ENCODE results near the gene SPDEF.

GRCh38 chr6:34532230-34532629 is 23.9 kb downstream of the SPDEF start:
- TF ChIP-seq, protein P1, sequence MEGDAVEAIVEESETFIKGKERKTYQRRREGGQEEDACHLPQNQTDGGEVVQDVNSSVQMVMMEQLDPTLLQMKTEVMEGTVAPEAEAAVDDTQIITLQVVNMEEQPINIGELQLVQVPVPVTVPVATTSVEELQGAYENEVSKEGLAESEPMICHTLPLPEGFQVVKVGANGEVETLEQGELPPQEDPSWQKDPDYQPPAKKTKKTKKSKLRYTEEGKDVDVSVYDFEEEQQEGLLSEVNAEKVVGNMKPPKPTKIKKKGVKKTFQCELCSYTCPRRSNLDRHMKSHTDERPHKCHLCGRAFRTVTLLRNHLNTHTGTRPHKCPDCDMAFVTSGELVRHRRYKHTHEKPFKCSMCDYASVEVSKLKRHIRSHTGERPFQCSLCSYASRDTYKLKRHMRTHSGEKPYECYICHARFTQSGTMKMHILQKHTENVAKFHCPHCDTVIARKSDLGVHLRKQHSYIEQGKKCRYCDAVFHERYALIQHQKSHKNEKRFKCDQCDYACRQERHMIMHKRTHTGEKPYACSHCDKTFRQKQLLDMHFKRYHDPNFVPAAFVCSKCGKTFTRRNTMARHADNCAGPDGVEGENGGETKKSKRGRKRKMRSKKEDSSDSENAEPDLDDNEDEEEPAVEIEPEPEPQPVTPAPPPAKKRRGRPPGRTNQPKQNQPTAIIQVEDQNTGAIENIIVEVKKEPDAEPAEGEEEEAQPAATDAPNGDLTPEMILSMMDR (IDR thresholded peaks at IDR 0.05), result no peak
- TF ChIP-seq POLR2A (IDR thresholded peaks at IDR 0.05) (no peak), EP300 (IDR thresholded peaks at IDR 0.05) (no peak)
